Measurements from ENCODE around the gene RANGAP1.

The RANGAP1 gene

DNA sequence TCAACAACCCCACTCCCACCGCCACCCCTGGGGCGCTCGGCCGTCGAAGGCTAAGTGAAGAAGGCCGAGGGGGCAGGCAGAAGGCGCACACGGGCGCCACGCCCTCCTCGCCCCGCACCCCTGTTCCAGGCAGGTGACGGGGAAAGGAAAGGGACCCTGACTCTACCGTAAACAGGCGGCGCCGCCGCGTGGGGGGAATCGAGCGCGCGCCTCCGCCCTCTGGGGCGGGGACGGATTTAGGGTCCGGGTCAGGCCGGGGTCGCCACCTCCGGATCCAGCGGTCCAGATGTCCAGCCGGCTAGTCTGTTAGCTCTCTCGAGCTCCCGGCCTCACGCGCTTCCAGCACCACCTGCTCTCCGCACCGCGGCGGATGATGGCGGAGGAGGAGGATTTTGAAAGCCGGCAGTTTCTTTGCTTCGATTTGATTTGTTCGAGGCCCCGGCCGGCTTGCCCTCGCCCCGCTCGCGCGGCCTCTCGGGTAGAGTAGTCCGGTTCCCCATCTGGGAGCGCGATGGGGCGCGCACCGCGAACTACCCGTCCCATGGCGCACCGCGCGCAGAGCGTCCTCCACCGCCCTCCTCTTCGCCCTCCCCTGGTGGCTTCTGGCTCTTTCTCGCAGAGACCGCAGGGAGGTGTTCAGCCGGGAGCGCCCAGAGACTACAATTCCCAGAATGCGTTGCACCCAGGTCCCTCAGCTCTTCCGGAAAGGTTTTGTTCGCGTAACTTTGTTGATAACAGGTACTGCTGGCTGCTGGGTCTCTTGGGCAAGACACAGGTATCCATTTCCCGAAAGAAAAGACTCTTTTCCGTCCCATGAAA, at the start of gene RANGAP1:
TSS of gene RANGAP1 (minus strand) at position 368 of the 819 bp plus-strand sequence. CDS start 5,143 bp downstream, outside the sequence.
- peak; percentile 90 to 97 (median 93) for DNase-seq (ENCODE audit: low read depth in 2 of 3, low spot score in 2 of 3)

GRCh38 chr22:41334951-41335635, 49.1 kb upstream of the RANGAP1 start:
- DNase-seq (ENCODE audit: low read depth in 2 of 3, low spot score in 2 of 3), result no peak

DNA sequence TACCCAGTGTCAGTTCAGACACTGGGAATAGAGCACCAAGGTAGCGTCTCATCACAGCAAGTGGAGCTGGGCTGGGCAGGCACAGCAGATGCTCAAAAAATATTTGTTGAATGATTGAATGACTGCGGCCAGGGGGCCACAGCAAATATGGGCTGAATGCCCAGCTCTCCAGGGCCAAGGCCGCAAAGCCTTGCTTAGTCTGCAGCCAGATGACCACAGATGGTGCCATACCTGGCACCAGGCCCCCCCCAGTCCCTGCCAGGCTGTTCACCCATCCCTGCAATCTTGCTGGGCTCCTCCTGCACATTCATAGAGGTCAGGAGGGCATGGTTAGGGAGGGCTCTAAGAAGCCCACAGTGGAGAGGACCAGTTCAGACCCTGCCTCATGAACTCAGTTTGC, 48.2 kb upstream of the RANGAP1 start:
- DNase-seq (ENCODE audit: low read depth in 2 of 3, low spot score in 2 of 3), result no peak

DNA sequence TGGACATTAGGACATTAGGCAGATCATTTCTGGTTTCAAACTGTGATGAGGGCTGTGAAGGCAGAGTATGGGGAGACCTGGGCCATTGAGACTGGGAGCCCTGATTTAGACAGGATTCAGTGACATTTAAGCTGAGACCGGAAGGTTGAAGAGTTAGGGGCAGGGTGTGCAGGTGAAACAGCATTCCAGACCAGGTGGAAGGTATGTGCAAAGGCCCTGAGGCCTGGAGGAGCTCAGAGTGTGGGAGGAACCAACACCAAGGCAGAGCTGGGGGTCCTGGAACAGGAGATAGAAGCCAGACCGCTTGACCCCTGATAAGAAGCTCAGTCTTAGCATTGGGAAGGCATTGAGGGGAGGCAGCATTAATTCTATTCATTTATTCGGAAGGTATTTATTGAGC, 47.8 kb upstream of the RANGAP1 start:
- no peak for DNase-seq (ENCODE audit: low read depth in 2 of 3, low spot score in 2 of 3)

- no peak for DNase-seq (ENCODE audit: low read depth in 2 of 3, low spot score in 2 of 3)
Observed at GRCh38 chr22:41332217-41332939, 46.4 kb upstream of the RANGAP1 start.

- no peak for DNase-seq (ENCODE audit: low read depth in 2 of 3, low spot score in 2 of 3)
Observed at GRCh38 chr22:41330169-41330568, 44.2 kb upstream of the RANGAP1 start.

GRCh38 chr22:41327124-41327523, 41.1 kb upstream of the RANGAP1 start:
- no peak for DNase-seq (ENCODE audit: low read depth in 2 of 3, low spot score in 2 of 3)

DNA sequence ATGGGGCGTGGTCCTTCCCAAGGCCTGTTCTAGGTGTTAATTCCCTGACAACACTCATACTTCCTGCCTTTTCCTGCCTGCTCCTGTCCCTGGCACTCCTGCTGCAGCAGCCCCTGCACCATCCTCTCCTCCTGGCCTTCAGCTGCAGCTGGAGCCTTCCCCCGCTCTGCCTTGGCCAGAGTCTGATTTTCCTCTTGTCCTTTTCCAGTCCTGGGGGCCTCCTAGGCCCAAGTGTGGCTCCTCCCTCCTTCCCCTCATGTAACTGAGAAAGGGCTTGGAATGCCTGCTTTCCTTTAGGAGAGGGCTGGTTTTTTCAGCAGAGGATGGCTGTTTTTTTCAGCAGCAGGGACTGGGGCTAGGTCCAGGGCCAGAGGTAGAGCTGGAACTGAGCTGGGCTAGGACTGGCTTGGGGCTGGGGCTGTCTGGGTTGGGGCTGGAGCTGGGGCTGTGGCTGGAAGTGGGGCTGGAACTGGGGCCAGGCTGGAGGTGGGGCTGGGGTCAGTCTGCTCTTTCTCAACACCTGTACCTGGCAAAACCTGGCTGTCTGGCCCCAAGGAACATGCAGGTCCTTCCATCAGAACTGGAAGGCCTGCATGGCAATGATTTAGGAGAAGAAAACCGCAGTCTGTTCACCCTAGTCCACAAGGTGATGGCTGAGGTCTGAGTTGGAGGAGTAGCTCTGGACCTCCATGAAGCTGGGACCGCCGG, 39.0 kb upstream of the RANGAP1 start:
- DNase-seq (ENCODE audit: low read depth in 2 of 3, low spot score in 2 of 3), result no peak

DNA sequence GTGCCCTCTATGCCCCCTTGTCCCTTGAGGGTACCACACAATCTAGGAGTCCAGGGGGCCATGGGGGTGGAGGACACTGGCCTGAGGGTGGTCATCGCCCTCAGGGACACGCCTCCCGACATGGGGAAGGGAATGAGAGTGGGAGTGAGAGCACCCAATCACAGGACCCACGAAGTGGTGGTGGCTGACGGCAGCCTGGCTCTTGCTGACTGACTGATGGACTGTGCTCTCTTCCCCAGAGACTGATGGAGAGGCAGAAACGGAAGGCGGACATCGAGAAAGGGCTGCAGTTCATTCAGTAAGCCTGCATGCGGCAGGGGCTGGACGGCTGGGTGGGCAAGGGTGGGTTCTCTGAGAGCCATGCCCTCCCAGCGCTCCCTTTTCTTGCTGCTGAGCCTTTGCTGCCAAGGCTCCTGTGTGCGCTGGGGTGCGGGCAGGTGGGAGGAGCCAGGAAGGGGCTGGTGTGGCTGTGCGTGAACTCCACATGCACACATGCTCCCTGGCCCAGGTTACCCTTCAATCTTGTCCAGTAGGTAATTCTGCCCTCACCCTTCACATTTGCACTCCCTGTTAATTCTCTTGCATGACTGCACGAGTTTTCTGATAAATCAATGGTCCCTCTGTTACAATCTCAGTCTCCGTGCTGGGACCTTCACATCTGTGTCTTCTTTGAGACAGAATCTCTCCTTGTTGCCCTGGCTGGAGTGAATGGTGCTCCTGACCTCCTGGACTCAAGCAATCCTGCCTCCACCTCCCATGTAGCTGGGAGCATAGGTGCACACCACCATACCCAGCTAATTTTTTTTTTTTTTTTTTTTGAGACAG, 34.6 kb upstream of the RANGAP1 start:
- no peak for DNase-seq (ENCODE audit: low read depth in 2 of 3, low spot score in 2 of 3)

DNA sequence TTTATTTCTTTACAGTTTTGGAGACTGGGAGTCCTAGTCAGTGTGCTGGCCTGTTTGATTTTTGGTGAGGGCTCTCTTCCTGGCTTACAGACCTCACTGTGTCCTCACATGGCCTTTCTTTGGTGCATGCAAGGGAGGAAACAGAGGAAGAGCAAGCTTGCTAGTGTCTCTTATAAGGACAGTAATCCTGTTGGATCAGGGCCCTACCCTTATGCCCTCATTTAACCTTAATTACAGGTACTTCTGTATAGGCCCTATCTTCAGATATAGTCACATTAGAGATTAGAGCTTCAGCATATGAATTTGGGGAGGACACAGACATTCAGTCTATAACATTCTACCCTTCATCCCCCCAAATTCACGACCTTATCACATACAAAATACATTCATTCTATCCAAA, 29.6 kb upstream of the RANGAP1 start:
- DNase-seq (ENCODE audit: low read depth in 2 of 3, low spot score in 2 of 3), result no peak

- DNase-seq (ENCODE audit: low read depth in 2 of 3, low spot score in 2 of 3), result no peak
Observed at GRCh38 chr22:41314821-41315220, 28.8 kb upstream of the RANGAP1 start.

DNA sequence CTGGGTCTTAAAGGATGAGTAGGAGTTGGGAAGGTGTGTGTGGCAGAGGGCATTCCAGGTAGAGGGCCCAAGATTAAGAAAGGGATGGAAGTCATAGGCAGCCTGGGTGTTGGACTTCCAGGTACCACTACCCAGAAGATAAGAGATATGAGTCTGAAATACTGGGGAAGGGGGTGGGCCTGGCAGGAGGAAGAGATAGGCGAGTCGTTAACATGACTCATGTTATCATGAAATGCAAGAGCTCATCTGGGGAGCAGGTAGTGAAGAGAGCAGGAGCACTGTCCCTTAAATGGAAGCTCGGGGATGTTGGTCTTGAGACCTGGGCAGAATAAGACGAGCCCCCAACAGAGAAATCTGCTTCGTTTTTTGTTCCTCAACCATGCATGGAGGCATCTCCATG, 25.5 kb upstream of the RANGAP1 start:
- no peak for DNase-seq (ENCODE audit: low read depth in 2 of 3, low spot score in 2 of 3)

- DNase-seq (ENCODE audit: low read depth in 2 of 3, low spot score in 2 of 3), result no peak
Observed at GRCh38 chr22:41310336-41310735, 24.3 kb upstream of the RANGAP1 start.

DNA sequence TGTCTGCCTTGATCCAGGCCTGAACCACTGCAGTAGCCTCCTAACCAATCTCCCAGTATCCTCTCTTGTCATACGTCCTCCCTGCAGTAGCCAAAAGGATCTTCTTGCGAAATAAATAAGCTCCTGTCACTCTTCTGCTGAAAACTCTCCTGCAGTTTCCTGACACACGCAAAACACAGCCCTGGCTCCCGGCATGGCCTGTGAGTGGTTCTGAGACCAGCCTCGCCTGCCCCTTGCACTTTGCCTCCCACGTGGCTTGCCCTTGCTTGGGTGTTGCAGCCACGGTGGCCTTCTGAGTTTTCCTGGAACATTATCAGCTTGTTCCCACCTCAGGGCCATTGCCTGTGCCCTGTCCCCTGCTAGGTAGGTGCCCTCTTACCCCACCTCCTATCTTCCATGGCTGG, 22.6 kb upstream of the RANGAP1 start:
- DNase-seq (ENCODE audit: low read depth in 2 of 3, low spot score in 2 of 3), result no peak

DNA sequence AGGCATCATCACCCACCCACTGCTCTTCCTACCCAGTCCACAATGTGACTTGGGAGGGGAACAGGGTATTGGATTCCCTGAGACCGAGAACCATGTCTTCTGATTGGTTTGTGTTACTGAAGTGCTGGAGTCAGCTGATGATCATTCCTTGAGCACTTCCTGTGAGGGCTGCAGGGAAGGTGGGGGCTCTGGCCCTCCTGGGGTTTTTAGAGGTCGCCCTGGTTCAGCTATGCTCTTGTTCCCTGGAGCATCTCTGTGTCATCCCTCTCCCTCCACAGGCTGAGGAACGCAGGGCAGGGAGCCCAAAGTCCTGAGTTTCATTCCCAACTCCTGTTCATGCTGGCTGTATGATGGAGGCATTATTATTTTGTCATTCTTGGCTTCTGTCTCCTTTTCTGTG, 22.1 kb upstream of the RANGAP1 start:
- no peak for DNase-seq (ENCODE audit: low read depth in 2 of 3, low spot score in 2 of 3)

GRCh38 chr22:41305646-41306045, 19.7 kb upstream of the RANGAP1 start:
- no peak for DNase-seq (ENCODE audit: low read depth in 2 of 3, low spot score in 2 of 3)

DNA sequence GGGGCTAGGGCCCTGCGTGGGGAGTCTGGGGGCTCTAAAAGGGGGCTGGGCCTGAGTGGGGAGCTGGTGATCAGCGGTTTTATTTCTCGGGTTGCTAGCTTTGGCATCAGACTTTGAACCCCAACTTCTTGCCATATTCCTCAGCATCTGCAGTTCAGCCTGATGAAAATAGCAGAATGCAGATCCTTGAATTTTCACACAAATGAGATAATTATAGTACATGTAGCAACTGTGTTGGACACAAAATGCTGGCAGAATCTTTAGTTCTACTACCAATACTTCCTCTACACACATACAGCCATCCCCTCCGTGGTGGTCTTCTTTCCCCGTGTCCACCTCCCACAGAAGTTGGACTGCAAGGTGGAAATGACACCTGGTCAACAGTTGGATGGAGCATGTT, 16.8 kb upstream of the RANGAP1 start:
- DNase-seq (ENCODE audit: low read depth in 2 of 3, low spot score in 2 of 3), result no peak

DNA sequence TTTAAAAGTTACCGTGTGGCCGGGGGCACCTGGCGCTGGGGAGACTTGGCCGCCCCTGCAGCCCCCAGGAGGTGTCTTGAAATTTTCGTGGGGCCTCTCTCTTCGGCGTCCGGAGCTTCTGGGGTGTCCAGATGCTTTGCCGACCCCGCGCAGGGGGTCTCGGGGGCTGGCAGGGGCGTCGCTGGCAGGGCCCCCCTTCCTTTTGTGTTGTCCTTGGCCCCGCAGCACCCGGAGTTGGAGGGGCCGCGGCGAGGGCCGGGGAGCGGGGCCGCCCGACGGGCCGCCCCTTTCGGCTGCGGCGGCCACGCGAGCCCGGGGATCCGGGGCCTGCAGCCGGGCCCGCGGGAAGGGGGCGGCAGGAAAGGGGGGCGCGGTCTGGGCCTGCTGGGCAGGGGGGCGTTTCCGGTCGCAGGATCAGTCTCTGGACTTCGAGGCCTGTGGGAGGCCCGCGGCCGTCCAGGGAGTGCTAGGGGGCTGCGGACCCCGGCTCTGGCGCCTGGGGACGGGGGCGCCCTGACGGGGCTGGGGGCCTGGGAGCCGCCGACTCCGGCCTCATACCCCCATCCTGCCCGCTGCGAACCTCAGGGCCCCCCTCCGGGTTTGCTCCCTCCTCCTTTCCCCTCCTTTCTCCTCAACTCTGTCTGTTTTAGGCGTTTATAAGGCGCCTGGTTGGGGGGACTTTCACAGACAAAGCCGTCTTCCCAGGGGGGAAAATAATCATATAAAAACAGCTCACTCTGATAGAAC, 16.2 kb upstream of the RANGAP1 start:
- no peak for DNase-seq (ENCODE audit: low read depth in 2 of 3, low spot score in 2 of 3)

DNA sequence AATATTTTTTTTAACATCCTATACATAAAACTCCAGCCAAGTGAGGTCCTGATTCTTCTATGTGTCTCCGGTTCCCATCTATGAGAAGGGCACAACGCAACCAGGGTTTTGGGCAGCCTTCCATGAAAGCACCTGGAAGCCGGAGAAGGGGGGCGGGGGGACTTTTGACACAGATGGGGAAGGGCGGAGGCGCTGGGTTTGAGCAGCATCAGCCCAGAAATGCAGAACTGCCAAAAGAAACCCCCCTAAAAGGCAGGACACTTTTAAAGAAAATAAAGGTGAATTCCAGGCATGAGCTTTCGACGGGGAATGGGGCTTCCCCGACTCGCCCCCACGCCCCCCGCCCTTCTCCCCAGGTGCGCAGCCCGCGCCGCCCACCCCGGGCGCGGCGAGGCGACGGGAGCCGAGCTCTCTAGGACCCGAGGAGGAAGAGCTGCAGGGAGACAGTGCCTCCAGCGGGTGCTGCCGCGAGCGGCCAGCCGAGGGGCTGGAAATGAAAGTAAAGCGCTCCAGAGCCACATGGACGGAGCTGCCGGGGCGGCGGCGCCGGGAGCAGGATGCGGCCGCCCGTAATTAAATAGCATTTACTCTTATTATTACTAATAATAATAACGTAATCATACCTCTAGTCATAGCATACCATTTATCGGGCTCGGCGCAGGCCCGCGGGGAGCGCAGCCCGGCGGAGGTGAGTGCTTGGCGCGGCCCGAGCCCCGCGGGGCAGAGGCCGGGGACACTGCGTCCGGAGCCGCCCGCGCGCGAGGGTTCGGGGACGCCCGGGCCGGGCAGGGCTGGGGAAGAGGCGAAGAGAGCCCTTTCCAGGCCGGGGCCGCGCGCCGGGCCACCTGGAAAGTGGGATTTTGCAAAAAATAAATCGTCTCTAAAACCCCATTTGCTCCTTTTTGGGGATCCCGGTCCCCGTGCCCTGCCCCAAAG, 15.4 kb upstream of the RANGAP1 start, which contains the start of gene ZC3H7B:
TSS of gene ZC3H7B (plus strand) at position 441 of the 936 bp plus-strand sequence. CDS start 19,136 bp downstream, outside the sequence.
- DNase-seq (ENCODE audit: low read depth in 2 of 3, low spot score in 2 of 3), result peak; percentile 58 to 70 (median 65)

Data from activated CD8-positive, alpha-beta memory T cell treated with anti-CD3 and anti-CD28 coated beads for 48 hours (primary cell).